K562 (cell line): ENCODE measurements around the gene HOXB8. TPM values are rescaled to one million over a fixed set of nuclear protein-coding genes. Genes with fewer than 3 reads are reported as not detected.

Experiments used
- ATAC-seq: fragments of 200-7000 bp; cut with Tn5 transposase; 3 replicates; pipeline ENCODE4 v1.9.1; 2020; ENCODE audit warnings: moderate library complexity
- BruUV-seq: library from RNA; stranded (reverse); fragments of 400-500 nt; replicated peaks from 2 replicates; lab custom pipeline; 2021; lab: Mats Ljungman, UMichigan
- CTCF ChIA-PET: fragments of 300-600 bp; formaldehyde crosslinking; extraction: SDS; loops from one replicate; lab custom pipeline; 2021; ENCODE audit warnings: low intra/inter-chr PET ratio; lab: Yijun Ruan, JAX
- POLR2A ChIA-PET: fragments of 300-600, 350-650 bp; sonication (Branson Sonifier 250); formaldehyde crosslinking; extraction: SDS; loops from one replicate; lab custom pipeline; 2021; ENCODE audit warnings: antibody characterized with exemption, inconsistent platforms; lab: Yijun Ruan, JAX
- DNase-seq, 4 experiments: peaks; one replicate each; pipeline versions ENCODE4 v3.0.0 to v3.0.0-alpha.2; 2011 to 2018; ENCODE audit warnings: low spot score in 3 of 4, mixed read lengths in 3 of 4; ENCODE audit errors: extremely low read depth in 1 of 4
- FAIRE-seq: peaks from 2 replicates; lab custom pipeline; 2011; peaks lifted over from hg19 to GRCh38; lab: Jason Lieb, UNC
- H2AFZ ChIP-seq: 2 replicates; pipeline ENCODE4 v1.6.0; 2011; ENCODE audit warnings: low read depth, low read length, control low read depth, inconsistent platforms
- H3K27ac ChIP-seq: fragments of 200-600 bp; 3 replicates; pipeline ENCODE4 v1.8.0; 2011; ENCODE audit warnings: low read depth, mild to moderate bottlenecking, control low read depth, inconsistent platforms, low read length, moderate library complexity, mixed read lengths; ENCODE audit errors: extremely low read depth
- H3K27me3 ChIP-seq, 2 experiments: fragments of 300-600 bp in 1 of 2; 2 replicates in 1 of 2; 3 replicates in 1 of 2; pipeline versions ENCODE4 v1.6.0 to v1.8.0; 2011; ENCODE audit warnings: inconsistent platforms in 2 of 2, low read length in 2 of 2, mild to moderate bottlenecking in 1 of 2, mixed read lengths in 1 of 2, moderate library complexity in 1 of 2; ENCODE audit not compliant: control insufficient read depth in 2 of 2, insufficient read depth in 2 of 2
- H3K36me3 ChIP-seq: fragments of 300-600 bp; 3 replicates; pipeline ENCODE4 v1.8.0; 2011; ENCODE audit warnings: mild to moderate bottlenecking, low read length, inconsistent platforms; ENCODE audit not compliant: control insufficient read depth, insufficient read depth
- H3K4me1 ChIP-seq, 2 experiments: fragments of 200-600 bp in 1 of 2; replicated peaks in 1 of 2; 2 replicates in 1 of 2; 3 replicates in 1 of 2; pipeline versions ENCODE4 v1.5.1 to v1.8.0; 2011; ENCODE audit warnings: inconsistent platforms in 2 of 2, low read length in 2 of 2, mild to moderate bottlenecking in 1 of 2, mixed read lengths in 1 of 2, moderate library complexity in 1 of 2; ENCODE audit not compliant: control insufficient read depth in 2 of 2, insufficient read depth in 2 of 2
- H3K4me2 ChIP-seq: 2 replicates; pipeline ENCODE4 v1.6.1; 2011; ENCODE audit warnings: low read length, control low read depth, inconsistent platforms, mixed read lengths; ENCODE audit not compliant: insufficient read depth
- H3K4me3 ChIP-seq: fragments of 200-600 bp; sonication (generic), shearing (Covaris generic); 2 replicates; pipeline ENCODE4 v1.5.1; 2016; ENCODE audit warnings: control low read depth, inconsistent platforms
- H3K79me2 ChIP-seq: fragments of 200-600 bp; 3 replicates; pipeline ENCODE4 v1.8.0; 2011; ENCODE audit warnings: low read length, inconsistent platforms; ENCODE audit not compliant: control insufficient read depth, insufficient read depth
- H3K9ac ChIP-seq, 2 experiments: 2 replicates each; pipeline versions ENCODE4 v1.6.0 to v1.6.1; 2011; ENCODE audit warnings: low read depth in 2 of 2, low read length in 2 of 2, control low read depth in 1 of 2, inconsistent platforms in 1 of 2, mild to moderate bottlenecking in 1 of 2, mixed read lengths in 1 of 2; ENCODE audit not compliant: insufficient read depth in 1 of 2
- H3K9me1 ChIP-seq: one replicate; pipeline ENCODE4 v1.6.0; 2011; ENCODE audit warnings: inconsistent platforms, mild to moderate bottlenecking, low read length, moderate library complexity; ENCODE audit not compliant: control insufficient read depth, insufficient read depth
- H3K9me3 ChIP-seq: replicated peaks from 2 replicates; pipeline ENCODE4 v1.5.1; 2011; ENCODE audit warnings: low read depth, low read length, inconsistent platforms; ENCODE audit not compliant: control insufficient read depth, insufficient read depth
- H4K20me1 ChIP-seq: replicated peaks from 2 replicates; pipeline ENCODE4 v1.6.1; 2011; ENCODE audit warnings: low read length, inconsistent platforms, mixed read lengths; ENCODE audit not compliant: control insufficient read depth, insufficient read depth
- PHB ChIP-seq: fragments of 250-450 bp; sonication (Bioruptor Pico); IDR thresholded peaks from 2 replicates; pipeline ENCODE4 v1.5.0; 2021
- RBM39 ChIP-seq: fragments of 200-400 bp; formaldehyde crosslinking; optimal IDR thresholded peaks from 2 replicates; pipeline ENCODE3; 2018; ENCODE audit warnings: low read depth, low read length
- VEZF1 ChIP-seq: fragments of 200-800 bp; sonication (Bioruptor generic); IDR thresholded peaks from 2 replicates; pipeline ENCODE4 v1.6.1; 2017; ENCODE audit warnings: missing genetic modification characterization, missing compliant biosample characterization
- XRCC3 ChIP-seq: fragments of 450-650 bp; IDR thresholded peaks from 2 replicates; pipeline ENCODE4 v1.6.1; 2017; ENCODE audit warnings: mild to moderate bottlenecking, moderate library complexity
- YY1 ChIP-seq, 3 experiments: IDR thresholded peaks; 2 replicates each; pipeline ENCODE4 v1.6.1; 2011; ENCODE audit warnings: low read length in 2 of 3, mild to moderate bottlenecking in 2 of 3, moderate library complexity in 2 of 3, borderline replicate concordance in 1 of 3, control low read depth in 1 of 3, low read depth in 1 of 3; ENCODE audit not compliant: insufficient read depth in 3 of 3, insufficient replicate concordance in 2 of 3, control insufficient read depth in 1 of 3, insufficient read length in 1 of 3; ENCODE audit errors: extremely low read depth in 1 of 3
- ZBTB5 ChIP-seq: fragments of 450-650 bp; IDR thresholded peaks from 2 replicates; pipeline ENCODE4 v1.6.1; 2017; ENCODE audit warnings: antibody characterized with exemption
- ZNF77 ChIP-seq: fragments of 250-450 bp; sonication (Bioruptor Pico); IDR thresholded peaks from 2 replicates; pipeline ENCODE4 v1.5.0; 2020
- ZNF79 ChIP-seq: fragments of 250-450 bp; sonication (Bioruptor Pico); IDR thresholded peaks from 2 replicates; pipeline ENCODE4 v1.4.0; 2020; ENCODE audit warnings: low read depth, mild to moderate bottlenecking, moderate library complexity
- WGBS: fragments of 100-300 bp; shearing (Covaris generic); methylation state at CpG from one replicate; pipeline ENCODE4 v1.1.6; 2016; ENCODE audit warnings: low coverage, mixed read lengths; ENCODE audit not compliant: insufficient coverage; ENCODE audit errors: missing lambda C conversion rate; 5-methylcytosine and 5-hydroxymethylcytosine counted together
- in situ Hi-C: fragments of 300-500 bp; cut with MboI; formaldehyde crosslinking; loops from 4 replicates; pipeline ENCODE4 v1.15.0; 2018; ENCODE audit warnings: inconsistent platforms, mixed read lengths
- intact Hi-C: fragments of 100-400 bp; cut with micrococcal nuclease; formaldehyde crosslinking; loops from 2 replicates; pipeline ENCODE4 v1.14.2; 2022
- polyA plus RNA-seq, 8 experiments: library from polyadenylated mRNA; depleted of rRNA in 4 of 8; stranded (reverse) in 5 of 8; unstranded in 3 of 8; fragments of >200 nt; fragmentation: Nextera tagmentation in 2 of 8; fragmentation: Illumina TruSeq in 1 of 8; extraction: Ambion mirVana in 2 of 8; extraction: Trizol in 1 of 8; gene quantifications; 2 replicates each; pipeline versions ENCODE4 v1.2.1 to v1.2.3, GENCODE V29; 2011 to 2014; ENCODE audit warnings: inconsistent platforms in 1 of 8, missing spikeins in 1 of 8
- total RNA-seq, 7 experiments: library from RNA; depleted of rRNA in 6 of 7; stranded (reverse); fragments of >200 nt in 6 of 7; fragmentation: Illumina TruSeq in 2 of 7; extraction: Trizol in 2 of 7; gene quantifications; 2 replicates each; pipeline versions ENCODE4 v1.2.1 to v1.2.3, GENCODE V29; 2011 to 2021; ENCODE audit warnings: low replicate concordance in 1 of 7
- TF ChIP-seq, protein P1 (sequence below), 2 experiments: fragments of 200-800 bp in 1 of 2; sonication (Bioruptor generic) in 1 of 2; sonication (generic) in 1 of 2; formaldehyde crosslinking in 1 of 2; IDR thresholded peaks in 1 of 2; conservative IDR thresholded peaks in 1 of 2; 2 replicates each; pipeline versions ENCODE4 v1.5.0 to v1.6.1; 2016 to 2020; ENCODE audit warnings: missing compliant biosample characterization in 1 of 2, missing genetic modification characterization in 1 of 2, missing genetic modification reagents in 1 of 2

The HOXB8 gene
- total and polyA plus RNA-seq, 9 of the 15 experiments (the other 6 are each of a cell fraction or from before 2014, with no cell fraction given) = 0.52 to 23.8 (median 3.6) TPM

- TF ChIP-seq YY1 (IDR thresholded peaks at IDR 0.05; ENCODE audit: borderline replicate concordance in 1 of 3, control insufficient read depth in 1 of 3, extremely low read depth in 1 of 3, insufficient read depth in 3 of 3, insufficient read length in 1 of 3, insufficient replicate concordance in 2 of 3, low read depth in 1 of 3, low read length in 2 of 3) (peak in 1 of 3 experiments; percentile 2), ZNF77 (CRISPR knock-in tag) (no peak), XRCC3 (no peak)
Measured at GRCh38 chr17:48646183-48647102, 31.4 kb upstream of the HOXB8 start (continued).

DNA sequence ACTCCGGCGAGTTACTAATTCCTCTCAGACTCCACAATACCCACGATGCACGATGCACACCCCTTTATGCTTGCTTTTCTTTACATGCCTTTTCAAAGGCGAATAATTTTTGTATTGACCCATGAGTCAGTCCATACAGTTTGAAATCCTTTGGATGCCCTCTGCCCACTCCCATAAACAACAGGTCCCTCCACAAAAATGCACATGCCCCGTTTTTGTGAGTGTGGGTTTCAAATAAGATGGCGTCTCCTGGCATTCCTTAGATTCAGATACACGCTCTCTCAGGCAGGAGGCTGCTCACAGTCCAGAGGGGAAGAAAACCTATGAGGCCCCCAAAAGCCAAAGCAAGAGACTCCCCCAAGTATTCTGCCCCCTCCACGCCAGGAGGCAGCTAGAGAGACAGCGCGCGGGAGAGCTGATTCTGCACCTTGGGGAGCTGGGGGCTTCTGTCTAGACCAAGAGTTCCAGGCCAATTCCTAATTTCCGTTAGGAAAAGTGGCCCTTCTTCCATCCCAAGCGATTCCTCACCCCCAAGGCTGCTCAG is 30.6 kb upstream of the HOXB8 start:
- H3K9me3 ChIP-seq = no peaks in the 10 kb centered on the region
- ChIA-PET POLR2A (interaction anchor here (1.2 to 1.3 kb wide), 2 partner anchors 10 to 18 kb away, joined by 3 read pairs; no protein-coding TSS in a partner anchor), CTCF (no interaction called here)
- H3K4me1 ChIP-seq = peaks cover 9 to 35% of the 10 kb centered on the region in 2 experiments; a peak in 4 of 5 replicates
- FAIRE-seq (no peak), ATAC-seq (no peak; the same call in 1 of the 3 replicates), DNase-seq (no peak)
- no peaks in the 10 kb centered on the region for H4K20me1 ChIP-seq
- BruUV-seq = TSS peak; percentile 45
- no peak for TF ChIP-seq ZNF79 (CRISPR knock-in tag)
- TF ChIP-seq PHB (CRISPR knock-in tag) = no peak
- peak in 1 of 3 experiments; percentile 18 for TF ChIP-seq YY1 (IDR thresholded peaks at IDR 0.05; ENCODE audit: borderline replicate concordance in 1 of 3, control insufficient read depth in 1 of 3, extremely low read depth in 1 of 3, insufficient read depth in 3 of 3, insufficient read length in 1 of 3, insufficient replicate concordance in 2 of 3, low read depth in 1 of 3, low read length in 2 of 3)
- peak; percentile 18; the same call in 1 of the 2 replicates for TF ChIP-seq VEZF1 (CRISPR knock-in tag)
- no peak for TF ChIP-seq RBM39
- TF ChIP-seq, protein P1, sequence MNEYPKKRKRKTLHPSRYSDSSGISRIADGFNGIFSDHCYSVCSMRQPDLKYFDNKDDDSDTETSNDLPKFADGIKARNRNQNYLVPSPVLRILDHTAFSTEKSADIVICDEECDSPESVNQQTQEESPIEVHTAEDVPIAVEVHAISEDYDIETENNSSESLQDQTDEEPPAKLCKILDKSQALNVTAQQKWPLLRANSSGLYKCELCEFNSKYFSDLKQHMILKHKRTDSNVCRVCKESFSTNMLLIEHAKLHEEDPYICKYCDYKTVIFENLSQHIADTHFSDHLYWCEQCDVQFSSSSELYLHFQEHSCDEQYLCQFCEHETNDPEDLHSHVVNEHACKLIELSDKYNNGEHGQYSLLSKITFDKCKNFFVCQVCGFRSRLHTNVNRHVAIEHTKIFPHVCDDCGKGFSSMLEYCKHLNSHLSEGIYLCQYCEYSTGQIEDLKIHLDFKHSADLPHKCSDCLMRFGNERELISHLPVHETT (CRISPR knock-in tag; conservative IDR thresholded peaks at IDR 0.05 in 1 of 2, IDR thresholded peaks at IDR 0.05 in 1 of 2) = no peak
- TF ChIP-seq ZBTB5 = no peak
- H3K36me3 ChIP-seq = no peaks in the 10 kb centered on the region
- intact Hi-C loops = no loop called here
- peak overlapping the region; percentile 56 for H3K4me3 ChIP-seq
- no peaks in the 10 kb centered on the region for H3K9me1 ChIP-seq
- H3K79me2 ChIP-seq = peaks cover 35% of the 10 kb centered on the region
- H2AFZ ChIP-seq = peak overlapping the region; percentile 98
- in situ Hi-C loops = no loop called here
- 45% methylated on average over 13 of the region's 14 CpGs for WGBS
- peak overlapping the region; percentile 70 to 93 for H3K9ac ChIP-seq
- peak overlapping the region; percentile 73 for H3K4me2 ChIP-seq
- no peaks in the 10 kb centered on the region for H3K27me3 ChIP-seq
- H3K27ac ChIP-seq = peak overlapping the region; percentile 78
